ENCODE results near the gene ORM2.

DNA sequence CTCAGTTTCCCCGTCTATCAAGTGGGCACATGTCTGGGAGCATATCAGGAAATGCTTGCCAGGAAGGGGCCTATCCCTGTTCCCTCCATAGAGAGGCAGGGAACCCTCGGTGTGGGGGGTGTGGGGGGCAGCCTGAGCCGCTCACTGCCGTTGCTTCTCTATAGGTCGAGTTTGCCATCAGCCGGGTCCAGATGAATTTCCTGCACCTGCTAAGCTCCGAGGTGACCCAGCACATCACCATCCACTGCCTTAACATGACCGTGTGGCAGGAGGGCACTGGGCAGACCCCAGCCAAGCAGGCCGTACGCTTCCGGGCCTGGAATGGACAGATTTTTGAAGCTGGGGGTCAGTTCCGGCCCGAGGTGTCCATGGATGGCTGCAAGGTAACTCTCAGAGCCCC is 20.6 kb upstream of the ORM2 start:
- TF ChIP-seq, protein P1, sequence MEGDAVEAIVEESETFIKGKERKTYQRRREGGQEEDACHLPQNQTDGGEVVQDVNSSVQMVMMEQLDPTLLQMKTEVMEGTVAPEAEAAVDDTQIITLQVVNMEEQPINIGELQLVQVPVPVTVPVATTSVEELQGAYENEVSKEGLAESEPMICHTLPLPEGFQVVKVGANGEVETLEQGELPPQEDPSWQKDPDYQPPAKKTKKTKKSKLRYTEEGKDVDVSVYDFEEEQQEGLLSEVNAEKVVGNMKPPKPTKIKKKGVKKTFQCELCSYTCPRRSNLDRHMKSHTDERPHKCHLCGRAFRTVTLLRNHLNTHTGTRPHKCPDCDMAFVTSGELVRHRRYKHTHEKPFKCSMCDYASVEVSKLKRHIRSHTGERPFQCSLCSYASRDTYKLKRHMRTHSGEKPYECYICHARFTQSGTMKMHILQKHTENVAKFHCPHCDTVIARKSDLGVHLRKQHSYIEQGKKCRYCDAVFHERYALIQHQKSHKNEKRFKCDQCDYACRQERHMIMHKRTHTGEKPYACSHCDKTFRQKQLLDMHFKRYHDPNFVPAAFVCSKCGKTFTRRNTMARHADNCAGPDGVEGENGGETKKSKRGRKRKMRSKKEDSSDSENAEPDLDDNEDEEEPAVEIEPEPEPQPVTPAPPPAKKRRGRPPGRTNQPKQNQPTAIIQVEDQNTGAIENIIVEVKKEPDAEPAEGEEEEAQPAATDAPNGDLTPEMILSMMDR (IDR thresholded peaks at IDR 0.05; ENCODE audit: low read depth, low read length) = no peak
- no peak for TF ChIP-seq POLR2A (IDR thresholded peaks at IDR 0.05; ENCODE audit: extremely low read depth, insufficient read length)

Measured in NB4 (cell line).